HCT116 (cell line): ENCODE results near the gene AMDHD1. TPM values are rescaled to one million over a fixed set of nuclear protein-coding genes. Genes with fewer than 3 reads are reported as not detected.

Experiments
- ATAC-seq: fragments of 200-7000 bp; cut with Tn5 transposase; 2 replicates; pipeline ENCODE4 v1.9.1; 2020; ENCODE audit warnings: mild to moderate bottlenecking, moderate library complexity
- BruUV-seq: library from RNA; stranded (reverse); fragments of 400-500 nt; replicated peaks from 2 replicates; lab custom pipeline; 2021; lab: Mats Ljungman, UMichigan
- CTCF ChIA-PET: fragments of 300-600 bp; sonication (Branson Sonifier 250); formaldehyde crosslinking; loops from one replicate; lab custom pipeline; 2021; ENCODE audit warnings: antibody characterized with exemption; lab: Charles Lee
- POLR2A ChIA-PET: fragments of 300-600, 350-600 bp; sonication (Branson Sonifier 250); formaldehyde crosslinking; loops from one replicate; lab custom pipeline; 2021; ENCODE audit warnings: antibody characterized with exemption; lab: Charles Lee
- RAD21 ChIA-PET, 2 experiments: fragments of 300-600 bp; sonication (Branson Sonifier 250); formaldehyde crosslinking; loops; one replicate each; lab custom pipeline; 2023; ENCODE audit warnings: low total read pairs in 2 of 2; ENCODE audit not compliant: uncharacterized antibody in 2 of 2, unreplicated experiment in 2 of 2, low non-redundant PET in 1 of 2; lab: Charles Lee
- DNase-seq: peaks from one replicate; pipeline ENCODE4 v3.0.0-alpha.2; 2010; ENCODE audit warnings: low read depth, low spot score
- H2AFZ ChIP-seq: fragments of 200-600 bp; shearing (Covaris generic), sonication (generic); 2 replicates; pipeline ENCODE4 v1.6.1; 2017; ENCODE audit warnings: low read depth, mixed run types, mixed read lengths, antibody characterized with exemption, low read length; ENCODE audit not compliant: poor library complexity, severe bottlenecking
- H3K27ac ChIP-seq: 2 replicates; pipeline ENCODE4 v1.5.1; 2012; ENCODE audit warnings: low read depth, low read length
- H3K27me3 ChIP-seq: fragments of 200-600 bp; sonication (generic); 2 replicates; pipeline ENCODE4 v1.6.1; 2016; ENCODE audit warnings: mixed run types, low read length, mixed read lengths; ENCODE audit not compliant: insufficient read depth
- H3K36me3 ChIP-seq, 2 experiments: fragments of 200-500 bp in 1 of 2; fragments of 200-600 bp in 1 of 2; sonication (Bioruptor generic) in 1 of 2; sonication (generic) in 1 of 2; 2 replicates each; pipeline versions ENCODE4 v1.5.1 to v1.6.1; 2014 to 2016; ENCODE audit warnings: low read length in 2 of 2, inconsistent platforms in 1 of 2, mixed read lengths in 1 of 2, mixed run types in 1 of 2; ENCODE audit not compliant: insufficient read depth in 2 of 2, control insufficient read depth in 1 of 2
- H3K4me1 ChIP-seq, 2 experiments: fragments of 200-600 bp in 1 of 2; sonication (generic) in 1 of 2; 2 replicates each; pipeline versions ENCODE4 v1.5.1 to v1.6.1; 2012 to 2017; ENCODE audit warnings: low read length in 2 of 2, inconsistent platforms in 1 of 2, mild to moderate bottlenecking in 1 of 2, mixed read lengths in 1 of 2, mixed run types in 1 of 2, moderate library complexity in 1 of 2; ENCODE audit not compliant: insufficient read depth in 2 of 2, control insufficient read depth in 1 of 2
- H3K4me2 ChIP-seq: fragments of 200-600 bp; sonication (generic); 2 replicates; pipeline ENCODE4 v1.6.1; 2017; ENCODE audit warnings: mixed run types, low read length, mixed read lengths
- H3K4me3 ChIP-seq, 2 experiments: fragments of 200-600 bp in 1 of 2; sonication (generic) in 1 of 2; replicated peaks in 1 of 2; 2 replicates each; pipeline ENCODE4 v1.5.1; 2011 to 2016; ENCODE audit warnings: low read length in 2 of 2, control low read depth in 1 of 2, low read depth in 1 of 2, mild to moderate bottlenecking in 1 of 2, mixed read lengths in 1 of 2, mixed run types in 1 of 2
- H3K79me2 ChIP-seq: fragments of 200-600 bp; sonication (generic); 2 replicates; pipeline ENCODE4 v1.6.1; 2017; ENCODE audit warnings: mild to moderate bottlenecking, mixed run types, low read length, moderate library complexity, mixed read lengths; ENCODE audit not compliant: insufficient read depth
- H3K9ac ChIP-seq: fragments of 200-600 bp; sonication (generic); 2 replicates; pipeline ENCODE4 v1.6.1; 2016; ENCODE audit warnings: low read length, mixed read lengths
- H3K9me2 ChIP-seq: fragments of 200-600 bp; sonication (generic), shearing (Covaris generic); 2 replicates; pipeline ENCODE4 v1.6.1; 2017; ENCODE audit warnings: mixed run types, mild to moderate bottlenecking, moderate library complexity; ENCODE audit not compliant: insufficient read depth
- H3K9me3 ChIP-seq, 2 experiments: fragments of 200-500 bp in 1 of 2; fragments of 200-600 bp in 1 of 2; sonication (Bioruptor generic) in 1 of 2; sonication (generic) in 1 of 2; 2 replicates each; pipeline ENCODE4 v1.6.1; 2014 to 2017; ENCODE audit warnings: low read length in 2 of 2, mixed read lengths in 2 of 2, inconsistent platforms in 1 of 2, low read depth in 1 of 2, mild to moderate bottlenecking in 1 of 2, mixed run types in 1 of 2, moderate library complexity in 1 of 2; ENCODE audit not compliant: control insufficient read depth in 1 of 2, insufficient read depth in 1 of 2
- H4K20me1 ChIP-seq: fragments of 200-600 bp; sonication (generic), shearing (Covaris generic); 2 replicates; pipeline ENCODE4 v1.6.1; 2017; ENCODE audit warnings: mixed run types, mild to moderate bottlenecking, moderate library complexity; ENCODE audit not compliant: insufficient read depth
- CEBPB ChIP-seq: IDR thresholded peaks from 2 replicates; pipeline ENCODE4 v1.6.1; 2012; ENCODE audit warnings: low read depth
- EGR1 ChIP-seq: IDR thresholded peaks from 2 replicates; pipeline ENCODE4 v1.6.1; 2012; ENCODE audit warnings: low read depth
- ELF1 ChIP-seq: IDR thresholded peaks from 2 replicates; pipeline ENCODE4 v1.6.1; 2012; ENCODE audit warnings: low read depth, borderline replicate concordance
- POLR2A ChIP-seq: IDR thresholded peaks from 2 replicates; pipeline ENCODE4 v1.7.0; 2011; ENCODE audit warnings: borderline replicate concordance; ENCODE audit not compliant: insufficient read depth, insufficient read length; ENCODE audit errors: extremely low read depth
- POLR2AphosphoS5 ChIP-seq: IDR thresholded peaks from 2 replicates; pipeline ENCODE4 v1.6.1; 2011; ENCODE audit warnings: mild to moderate bottlenecking, low read depth, low read length, moderate library complexity
- RAD21 ChIP-seq: IDR thresholded peaks from 2 replicates; pipeline ENCODE4 v1.6.1; 2012; ENCODE audit warnings: low read depth, mild to moderate bottlenecking
- SIN3A ChIP-seq: IDR thresholded peaks from 2 replicates; pipeline ENCODE4 v1.6.1; 2012; ENCODE audit warnings: low read depth
- YY1 ChIP-seq: IDR thresholded peaks from 2 replicates; pipeline ENCODE4 v1.6.1; 2011; ENCODE audit warnings: low read length, low read depth, moderate library complexity, mild to moderate bottlenecking; ENCODE audit not compliant: insufficient replicate concordance; ENCODE audit errors: extremely low read depth
- ZFX ChIP-seq: fragments of 450-650 bp; IDR thresholded peaks from 2 replicates; pipeline ENCODE4 v1.6.1; 2017
- ZNF274 ChIP-seq: fragments of 200-500 bp; sonication (Bioruptor generic); IDR thresholded peaks from 2 replicates; pipeline ENCODE4 v1.6.1; 2014; ENCODE audit warnings: mild to moderate bottlenecking, low read depth, low read length, inconsistent platforms
- intact Hi-C: fragments of 100-400 bp; cut with micrococcal nuclease; formaldehyde crosslinking; loops from 2 replicates; pipeline ENCODE4 v1.10.0; 2022
- total RNA-seq: library from RNA; stranded (reverse); gene quantifications from one replicate; pipeline ENCODE4 v1.2.1, GENCODE V29; 2021; ENCODE audit not compliant: unreplicated experiment
- TF ChIP-seq, protein P1 (sequence below): IDR thresholded peaks from 2 replicates; pipeline ENCODE4 v1.6.1; 2012; ENCODE audit warnings: low read depth
- TF ChIP-seq, protein P2 (sequence below): IDR thresholded peaks from 2 replicates; pipeline ENCODE4 v1.6.1; 2012
- TF ChIP-seq, protein P3 (sequence below): IDR thresholded peaks from 2 replicates; pipeline ENCODE4 v1.6.1; 2012

AMDHD1 gene
- total RNA-seq, 1 experiment from 2014 or later = 3.0 TPM

DNA sequence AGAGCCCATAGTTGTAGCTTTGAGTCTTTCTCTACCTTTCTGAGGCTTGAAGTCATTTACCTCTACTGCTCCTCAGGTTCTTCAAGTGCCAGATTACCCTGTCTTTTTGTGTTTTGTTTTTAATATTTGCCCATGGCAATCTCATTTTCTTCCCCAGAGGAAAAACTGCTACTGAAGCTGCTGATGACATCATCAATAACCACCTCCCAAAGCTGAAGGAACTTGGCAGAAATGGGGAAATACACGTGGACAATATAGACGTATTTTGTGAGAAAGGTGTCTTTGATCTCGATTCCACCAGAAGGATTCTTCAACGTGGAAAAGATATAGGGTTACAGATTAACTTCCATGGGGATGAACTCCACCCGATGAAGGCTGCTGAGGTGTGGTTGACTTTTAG is 17.1 kb downstream of the AMDHD1 start:
- ChIA-PET POLR2A (no interaction called here), CTCF (no interaction called here), RAD21 (interaction anchor here in 1 of 2 experiments (0.7 kb wide), 1 partner anchor 378 kb away, joined by 5 read pairs; no protein-coding TSS in a partner anchor)
- Histone ChIP-seq H3K9ac (no peak overlapping the region), H3K79me2 (no peaks in the 10 kb centered on the region), H3K9me2 (no peaks in the 10 kb centered on the region), H3K4me3 (no peak overlapping the region), H3K27ac (no peak overlapping the region), H2AFZ (no peak overlapping the region), H3K9me3 (no peaks in the 10 kb centered on the region), H4K20me1 (no peaks in the 10 kb centered on the region), H3K4me2 (no peak overlapping the region), H3K4me1 (no peaks in the 10 kb centered on the region), H3K36me3 (no peaks in the 10 kb centered on the region), H3K27me3 (no peaks in the 10 kb centered on the region)
- no peak for DNase-seq
- ATAC-seq = no peak
- intact Hi-C loops = loop anchor here (5.0 kb wide), 1 partner anchor 138 kb away; no protein-coding TSS in a partner anchor
- TF ChIP-seq CEBPB = no peak
- TF ChIP-seq RAD21 = no peak
- TF ChIP-seq POLR2A = no peak
- no peak for TF ChIP-seq ZFX
- TF ChIP-seq YY1 = no peak
- no peak for TF ChIP-seq EGR1
- no peak for TF ChIP-seq ZNF274
- TF ChIP-seq POLR2AphosphoS5 = no peak
- TF ChIP-seq, protein P1, sequence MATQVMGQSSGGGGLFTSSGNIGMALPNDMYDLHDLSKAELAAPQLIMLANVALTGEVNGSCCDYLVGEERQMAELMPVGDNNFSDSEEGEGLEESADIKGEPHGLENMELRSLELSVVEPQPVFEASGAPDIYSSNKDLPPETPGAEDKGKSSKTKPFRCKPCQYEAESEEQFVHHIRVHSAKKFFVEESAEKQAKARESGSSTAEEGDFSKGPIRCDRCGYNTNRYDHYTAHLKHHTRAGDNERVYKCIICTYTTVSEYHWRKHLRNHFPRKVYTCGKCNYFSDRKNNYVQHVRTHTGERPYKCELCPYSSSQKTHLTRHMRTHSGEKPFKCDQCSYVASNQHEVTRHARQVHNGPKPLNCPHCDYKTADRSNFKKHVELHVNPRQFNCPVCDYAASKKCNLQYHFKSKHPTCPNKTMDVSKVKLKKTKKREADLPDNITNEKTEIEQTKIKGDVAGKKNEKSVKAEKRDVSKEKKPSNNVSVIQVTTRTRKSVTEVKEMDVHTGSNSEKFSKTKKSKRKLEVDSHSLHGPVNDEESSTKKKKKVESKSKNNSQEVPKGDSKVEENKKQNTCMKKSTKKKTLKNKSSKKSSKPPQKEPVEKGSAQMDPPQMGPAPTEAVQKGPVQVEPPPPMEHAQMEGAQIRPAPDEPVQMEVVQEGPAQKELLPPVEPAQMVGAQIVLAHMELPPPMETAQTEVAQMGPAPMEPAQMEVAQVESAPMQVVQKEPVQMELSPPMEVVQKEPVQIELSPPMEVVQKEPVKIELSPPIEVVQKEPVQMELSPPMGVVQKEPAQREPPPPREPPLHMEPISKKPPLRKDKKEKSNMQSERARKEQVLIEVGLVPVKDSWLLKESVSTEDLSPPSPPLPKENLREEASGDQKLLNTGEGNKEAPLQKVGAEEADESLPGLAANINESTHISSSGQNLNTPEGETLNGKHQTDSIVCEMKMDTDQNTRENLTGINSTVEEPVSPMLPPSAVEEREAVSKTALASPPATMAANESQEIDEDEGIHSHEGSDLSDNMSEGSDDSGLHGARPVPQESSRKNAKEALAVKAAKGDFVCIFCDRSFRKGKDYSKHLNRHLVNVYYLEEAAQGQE = no peak
- no peak for TF ChIP-seq SIN3A
- no peak for TF ChIP-seq ELF1
- TF ChIP-seq, protein P2, sequence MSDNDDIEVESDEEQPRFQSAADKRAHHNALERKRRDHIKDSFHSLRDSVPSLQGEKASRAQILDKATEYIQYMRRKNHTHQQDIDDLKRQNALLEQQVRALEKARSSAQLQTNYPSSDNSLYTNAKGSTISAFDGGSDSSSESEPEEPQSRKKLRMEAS = no peak
- TF ChIP-seq, protein P3, sequence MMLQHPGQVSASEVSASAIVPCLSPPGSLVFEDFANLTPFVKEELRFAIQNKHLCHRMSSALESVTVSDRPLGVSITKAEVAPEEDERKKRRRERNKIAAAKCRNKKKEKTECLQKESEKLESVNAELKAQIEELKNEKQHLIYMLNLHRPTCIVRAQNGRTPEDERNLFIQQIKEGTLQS = no peak
- no TSS peak for BruUV-seq
